ENCODE results near the gene SLC4A2.
A peak's percentile ranks its signal among the peaks of the same experiment; 100 is the strongest.

SLC4A2 gene

GRCh38 chr7:151110236-151110940 is 51.0 kb downstream of the SLC4A2 start:
- no peaks in the 10 kb centered on the region for H3K36me3 ChIP-seq (replicated peaks; ENCODE audit: low read depth, low read length)
- no peak for TF ChIP-seq EZH2phosphoT487 (IDR thresholded peaks at IDR 0.05; ENCODE audit: low read depth)
- H2AFZ ChIP-seq (ENCODE audit: low read depth, low read length) = no peak overlapping the region
- H3K4me1 ChIP-seq (ENCODE audit: low read length) = no peaks in the 10 kb centered on the region
- no peak overlapping the region for H3K9ac ChIP-seq (ENCODE audit: low read length)
- no peak overlapping the region for H3K4me2 ChIP-seq (ENCODE audit: low read length)
- peaks cover 12% of the 10 kb centered on the region; the same call in 1 of the 2 replicates for H3K79me2 ChIP-seq (ENCODE audit: low read length)
- H3K4me3 ChIP-seq (ENCODE audit: low read length) = no peak overlapping the region
- H3K27me3 ChIP-seq (ENCODE audit: low read depth, low read length) = no peaks in the 10 kb centered on the region
- H3K27ac ChIP-seq (ENCODE audit: low read length) = no peak overlapping the region
- H4K20me1 ChIP-seq (ENCODE audit: insufficient read depth, low read length) = peaks cover 28% of the 10 kb centered on the region
- no peaks in the 10 kb centered on the region for H3K9me3 ChIP-seq (ENCODE audit: insufficient read depth, low read length)

- Histone ChIP-seq H3K4me3 (ENCODE audit: low read length) (no peak overlapping the region), H3K27ac (ENCODE audit: low read length) (no peak overlapping the region), H3K9me3 (ENCODE audit: insufficient read depth, low read length) (no peaks in the 10 kb centered on the region), H3K36me3 (replicated peaks; ENCODE audit: low read depth, low read length) (no peaks in the 10 kb centered on the region), H3K4me1 (ENCODE audit: low read length) (no peaks in the 10 kb centered on the region), H2AFZ (ENCODE audit: low read depth, low read length) (no peak overlapping the region), H3K4me2 (ENCODE audit: low read length) (no peak overlapping the region), H3K27me3 (ENCODE audit: low read depth, low read length) (no peaks in the 10 kb centered on the region), H3K79me2 (ENCODE audit: low read length) (peaks cover 12% of the 10 kb centered on the region; the same call in 1 of the 2 replicates), H3K9ac (ENCODE audit: low read length) (no peak overlapping the region), H4K20me1 (ENCODE audit: insufficient read depth, low read length) (peaks cover 32% of the 10 kb centered on the region)
- TF ChIP-seq EZH2phosphoT487 (IDR thresholded peaks at IDR 0.05; ENCODE audit: low read depth) = no peak
- peak; percentile 76 for TF ChIP-seq CTCF (IDR thresholded peaks at IDR 0.05; ENCODE audit: low read depth, low read length)
Observed at GRCh38 chr7:151110941-151111645, 51.7 kb downstream of the SLC4A2 start.

DNA sequence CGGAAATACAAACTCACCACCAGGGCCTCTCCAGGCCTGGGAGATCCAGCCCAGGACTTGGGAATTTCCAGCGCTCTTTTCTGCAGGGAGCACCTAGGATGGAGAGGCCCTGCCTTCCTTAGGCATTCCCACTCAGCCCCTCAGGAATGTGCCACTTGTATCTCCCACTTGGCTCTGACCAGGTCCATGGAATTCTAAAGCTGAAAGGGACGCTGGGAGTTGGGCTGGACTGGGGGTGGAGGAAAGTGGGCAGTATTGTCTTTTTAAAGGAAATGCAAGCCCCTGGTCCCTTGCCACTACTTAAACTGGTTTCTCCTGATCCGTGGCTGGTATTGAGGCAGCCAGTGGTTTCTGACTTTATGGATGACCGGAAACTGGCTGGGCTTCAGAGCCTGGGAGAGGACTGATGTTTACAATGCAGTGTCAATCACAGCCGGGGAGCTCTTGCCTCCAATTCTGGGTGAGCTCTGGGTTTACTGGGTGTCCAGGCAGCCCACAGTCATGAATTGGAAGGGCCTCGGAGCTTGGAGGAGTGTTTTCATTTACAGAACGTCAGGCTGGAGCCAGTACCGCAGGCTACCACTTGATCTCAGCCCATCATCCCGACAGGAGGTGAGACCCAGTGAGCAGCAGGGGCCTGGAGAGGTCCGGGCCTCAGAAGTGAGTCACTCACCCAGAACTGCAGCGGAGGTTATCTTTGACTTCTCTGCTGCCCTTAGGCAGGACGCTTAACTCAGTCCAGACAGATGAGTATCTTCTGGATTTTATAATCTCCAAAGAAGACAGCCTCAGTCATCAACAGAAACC is 54.2 kb downstream of the SLC4A2 start:
- no peaks in the 10 kb centered on the region for H3K27me3 ChIP-seq (ENCODE audit: low read depth, low read length)
- no peak overlapping the region for H3K4me2 ChIP-seq (ENCODE audit: low read length)
- H3K27ac ChIP-seq (ENCODE audit: low read length) = no peak overlapping the region
- H3K9me3 ChIP-seq (ENCODE audit: insufficient read depth, low read length) = no peaks in the 10 kb centered on the region
- no peak overlapping the region for H3K4me3 ChIP-seq (ENCODE audit: low read length)
- H3K9ac ChIP-seq (ENCODE audit: low read length) = no peak overlapping the region
- peaks cover 12% of the 10 kb centered on the region; the same call in 1 of the 2 replicates for H3K79me2 ChIP-seq (ENCODE audit: low read length)
- H3K36me3 ChIP-seq (replicated peaks; ENCODE audit: low read depth, low read length) = no peaks in the 10 kb centered on the region
- H2AFZ ChIP-seq (ENCODE audit: low read depth, low read length) = no peak overlapping the region
- peaks cover 38% of the 10 kb centered on the region for H4K20me1 ChIP-seq (ENCODE audit: insufficient read depth, low read length)
- H3K4me1 ChIP-seq (ENCODE audit: low read length) = no peaks in the 10 kb centered on the region
- no peak for TF ChIP-seq EZH2phosphoT487 (IDR thresholded peaks at IDR 0.05; ENCODE audit: low read depth)

DNA sequence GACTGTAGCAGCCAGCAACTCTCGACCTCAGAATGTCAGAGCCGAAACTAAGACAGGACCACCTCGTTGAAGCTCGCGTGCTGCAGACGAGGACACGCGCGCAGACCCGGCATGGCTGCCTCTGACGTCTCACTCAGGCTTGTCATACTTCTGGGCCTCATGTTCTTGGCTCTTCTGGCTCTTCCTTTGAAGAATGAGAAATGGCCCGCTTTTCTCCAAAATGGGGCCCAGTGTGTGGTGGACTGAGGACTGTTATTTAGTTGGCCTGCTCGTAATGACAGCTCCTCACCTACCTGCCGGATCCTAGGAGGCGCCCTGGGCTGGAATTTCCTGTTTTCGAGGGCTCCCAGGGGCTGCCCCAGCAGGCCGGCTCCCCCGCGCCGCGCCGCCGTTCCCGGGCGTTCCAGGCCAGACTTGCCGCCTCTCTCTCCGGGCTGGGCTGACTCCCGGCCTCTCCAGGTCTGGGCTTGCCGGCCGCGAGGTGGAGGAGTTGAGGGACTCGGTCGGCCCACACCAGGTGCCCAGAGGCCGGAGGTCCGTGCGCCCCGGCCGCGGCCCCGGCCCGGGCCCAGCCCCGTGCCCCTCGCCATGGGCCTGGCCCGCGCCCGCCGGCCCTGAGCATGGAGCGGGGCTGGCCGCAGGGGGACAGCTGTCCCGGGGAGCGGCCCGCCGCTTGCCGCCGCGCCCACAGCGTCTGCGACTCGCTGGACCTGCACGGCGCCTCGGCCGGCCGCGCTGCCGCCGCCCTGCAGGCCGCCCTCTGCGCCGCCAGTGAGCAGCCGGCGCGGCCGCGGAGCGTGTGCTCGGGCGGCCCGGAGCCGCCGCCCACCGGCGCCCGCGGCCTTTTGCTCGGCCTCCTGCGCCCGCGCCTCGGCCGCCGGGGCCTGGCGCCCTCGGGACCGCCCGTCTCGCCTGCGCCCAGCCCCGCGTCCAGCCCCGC is 55.0 kb downstream of the SLC4A2 start:
- Histone ChIP-seq H2AFZ (ENCODE audit: low read depth, low read length) (no peak overlapping the region), H3K4me2 (ENCODE audit: low read length) (no peak overlapping the region), H3K36me3 (replicated peaks; ENCODE audit: low read depth, low read length) (no peaks in the 10 kb centered on the region), H3K79me2 (ENCODE audit: low read length) (peaks cover 12% of the 10 kb centered on the region; the same call in 1 of the 2 replicates), H3K27ac (ENCODE audit: low read length) (no peak overlapping the region), H4K20me1 (ENCODE audit: insufficient read depth, low read length) (peaks cover 37% of the 10 kb centered on the region), H3K4me1 (ENCODE audit: low read length) (no peaks in the 10 kb centered on the region), H3K9me3 (ENCODE audit: insufficient read depth, low read length) (no peaks in the 10 kb centered on the region), H3K9ac (ENCODE audit: low read length) (no peak overlapping the region), H3K27me3 (ENCODE audit: low read depth, low read length) (no peaks in the 10 kb centered on the region), H3K4me3 (ENCODE audit: low read length) (no peak overlapping the region)
- TF ChIP-seq CTCF (IDR thresholded peaks at IDR 0.05; ENCODE audit: low read depth, low read length) (no peak), EZH2phosphoT487 (IDR thresholded peaks at IDR 0.05; ENCODE audit: low read depth) (no peak)

All from OCI-LY3 (cell line).